GM12878 (cell line): Measurements from ENCODE around the gene TPCN2. TPM values are rescaled to one million over a fixed set of nuclear protein-coding genes. Genes with fewer than 3 reads are reported as not detected.

Experiments
- ATAC-seq: fragments of 200-7000 bp; cut with Tn5 transposase; 3 replicates; pipeline ENCODE4 v1.9.1; 2020; ENCODE audit warnings: mild to moderate bottlenecking, moderate library complexity
- BruUV-seq: library from RNA; stranded (reverse); fragments of 400-500 nt; replicated peaks from 2 replicates; lab custom pipeline; 2021; lab: Mats Ljungman, UMichigan
- CTCF ChIA-PET: fragments of 300-600 bp; sonication (Branson Sonifier 250); formaldehyde crosslinking; extraction: SDS; loops from one replicate; lab custom pipeline; 2021; ENCODE audit warnings: inconsistent platforms; lab: Yijun Ruan, JAX
- POLR2A ChIA-PET: fragments of 350-600 bp; formaldehyde crosslinking; extraction: SDS; loops from one replicate; lab custom pipeline; 2021; ENCODE audit warnings: inconsistent platforms; lab: Charles Lee
- RAD21 ChIA-PET: fragments of 300-600 bp; sonication (Branson Sonifier 250); formaldehyde crosslinking; loops from one replicate; lab custom pipeline; 2023; ENCODE audit warnings: antibody characterized with exemption; ENCODE audit not compliant: unreplicated experiment; lab: Charles Lee
- SMC1A ChIA-PET: fragments of 300-600 bp; sonication (Branson Sonifier 250); formaldehyde crosslinking; loops from one replicate; lab custom pipeline; 2023; ENCODE audit not compliant: unreplicated experiment, uncharacterized antibody; lab: Charles Lee
- DNase-seq: peaks from one replicate; pipeline ENCODE4 v3.0.0-alpha.2; 2011; ENCODE audit warnings: low read depth, low spot score
- FAIRE-seq: peaks from 3 replicates; lab custom pipeline; 2011; peaks lifted over from hg19 to GRCh38; lab: Jason Lieb, UNC
- H2AFZ ChIP-seq: 2 replicates; pipeline ENCODE4 v1.6.0; 2011; ENCODE audit warnings: low read depth, low read length, control low read depth; ENCODE audit not compliant: control insufficient read depth
- H3K27ac ChIP-seq: 2 replicates; pipeline ENCODE4 v1.5.1; 2011; ENCODE audit warnings: control low read depth; ENCODE audit not compliant: control insufficient read depth, insufficient read depth
- H3K27me3 ChIP-seq, 2 experiments: replicated peaks in 1 of 2; 2 replicates each; pipeline versions ENCODE4 v1.6.0 to v1.6.1; 2011; ENCODE audit warnings: low read length in 1 of 2; ENCODE audit not compliant: control insufficient read depth in 2 of 2, insufficient read depth in 2 of 2
- H3K36me3 ChIP-seq, 2 experiments: 2 replicates each; pipeline ENCODE4 v1.5.1; 2011; ENCODE audit warnings: low read length in 1 of 2; ENCODE audit not compliant: control insufficient read depth in 2 of 2, insufficient read depth in 2 of 2
- H3K4me1 ChIP-seq: 2 replicates; pipeline ENCODE4 v1.6.1; 2011; ENCODE audit warnings: mild to moderate bottlenecking, low read length, moderate library complexity, mixed read lengths; ENCODE audit not compliant: control insufficient read depth, insufficient read depth
- H3K4me2 ChIP-seq: 2 replicates; pipeline ENCODE4 v1.6.0; 2011; ENCODE audit warnings: control low read depth; ENCODE audit not compliant: control insufficient read depth, insufficient read depth
- H3K4me3 ChIP-seq: fragments of 200-600 bp; sonication (generic); 2 replicates; pipeline ENCODE4 v1.5.1; 2016
- H3K79me2 ChIP-seq: 2 replicates; pipeline ENCODE4 v1.6.0; 2011; ENCODE audit warnings: low read length; ENCODE audit not compliant: control insufficient read depth, insufficient read depth
- H3K9ac ChIP-seq: 2 replicates; pipeline ENCODE4 v1.8.0; 2011; ENCODE audit warnings: low read length, control low read depth, mixed read lengths; ENCODE audit not compliant: control insufficient read depth, insufficient read depth
- H3K9me3 ChIP-seq: replicated peaks from 3 replicates; pipeline ENCODE4 v1.5.1; 2011; ENCODE audit warnings: mild to moderate bottlenecking, low read length; ENCODE audit not compliant: control insufficient read depth, insufficient read depth
- H4K20me1 ChIP-seq: 2 replicates; pipeline ENCODE4 v1.6.0; 2011; ENCODE audit not compliant: control insufficient read depth, insufficient read depth
- CBFB ChIP-seq: IDR thresholded peaks from 2 replicates; pipeline ENCODE4 v1.6.1; 2016; ENCODE audit warnings: antibody characterized with exemption, low read depth
- CREM ChIP-seq: IDR thresholded peaks from 2 replicates; pipeline ENCODE4 v1.6.1; 2014; ENCODE audit warnings: antibody characterized with exemption, low read depth
- EGR1 ChIP-seq, 2 experiments: IDR thresholded peaks; 1 replicate in 1 of 2; 2 replicates in 1 of 2; pipeline ENCODE4 v1.6.1; 2011 to 2012; ENCODE audit warnings: low read depth in 2 of 2, low read length in 2 of 2, borderline replicate concordance in 1 of 2, mild to moderate bottlenecking in 1 of 2, moderate library complexity in 1 of 2
- HDAC2 ChIP-seq: fragments of 200-600 bp; sonication (generic); IDR thresholded peaks from 2 replicates; pipeline ENCODE4 v1.6.1; 2017
- MYB ChIP-seq: fragments of 150-350 bp; IDR thresholded peaks from 2 replicates; pipeline ENCODE4 v1.6.1; 2014; ENCODE audit warnings: mild to moderate bottlenecking, low read depth, low read length, borderline replicate concordance
- MYC ChIP-seq: IDR thresholded peaks from 2 replicates; pipeline ENCODE4 v1.6.1; 2011; ENCODE audit warnings: mild to moderate bottlenecking, low read length, moderate library complexity, inconsistent platforms; ENCODE audit not compliant: insufficient read depth, insufficient replicate concordance, insufficient read length, severe bottlenecking
- NFYB ChIP-seq: IDR thresholded peaks from 2 replicates; pipeline ENCODE4 v1.6.1; 2011; ENCODE audit warnings: low read depth, mild to moderate bottlenecking, low read length, improper control_type of control experiment, moderate library complexity; ENCODE audit not compliant: insufficient read depth
- NR2F1 ChIP-seq: fragments of 450-650 bp; conservative IDR thresholded peaks from 2 replicates; pipeline ENCODE4 v1.6.1; 2017; ENCODE audit warnings: mild to moderate bottlenecking
- RELB ChIP-seq: fragments of 450-650 bp; IDR thresholded peaks from 2 replicates; pipeline ENCODE4 v1.6.1; 2017; ENCODE audit warnings: low read depth, mild to moderate bottlenecking, moderate library complexity
- RUNX3 ChIP-seq: IDR thresholded peaks from 2 replicates; pipeline ENCODE4 v1.6.1; 2012; ENCODE audit warnings: low read length, inconsistent platforms
- SRF ChIP-seq, 2 experiments: IDR thresholded peaks; 2 replicates each; pipeline ENCODE4 v1.6.1; 2011; ENCODE audit warnings: low read depth in 2 of 2, low read length in 2 of 2, mild to moderate bottlenecking in 1 of 2, moderate library complexity in 1 of 2
- STAT1 ChIP-seq: fragments of 450-650 bp; conservative IDR thresholded peaks from 2 replicates; pipeline ENCODE4 v1.6.1; 2014; ENCODE audit warnings: antibody characterized with exemption, mild to moderate bottlenecking
- STAT3 ChIP-seq: IDR thresholded peaks from 2 replicates; pipeline ENCODE4 v1.6.1; 2011; ENCODE audit warnings: low read depth, low read length, improper control_type of control experiment
- SUPT20H ChIP-seq: IDR thresholded peaks from 2 replicates; pipeline ENCODE4 v1.6.1; 2011; ENCODE audit warnings: low read depth, mild to moderate bottlenecking, low read length, moderate library complexity, borderline replicate concordance; ENCODE audit not compliant: control insufficient read depth
- WRNIP1 ChIP-seq: IDR thresholded peaks from 2 replicates; pipeline ENCODE4 v1.6.1; 2011; ENCODE audit warnings: low read depth, low read length, improper control_type of control experiment, borderline replicate concordance
- ZNF687 ChIP-seq: fragments of 450-650 bp; IDR thresholded peaks from 2 replicates; pipeline ENCODE4 v1.6.1; 2017; ENCODE audit warnings: mild to moderate bottlenecking, moderate library complexity
- WGBS: methylation state at CpG from one replicate; pipeline ENCODE4 v1.1.6; 2016; ENCODE audit warnings: low lambda C conversion rate; ENCODE audit not compliant: insufficient replicate concordance, insufficient coverage; ENCODE audit errors: missing lambda C conversion rate; 5-methylcytosine and 5-hydroxymethylcytosine counted together
- in situ Hi-C: fragments of 300-500 bp; cut with MboI; formaldehyde crosslinking; loops from 9 replicates; pipeline ENCODE4 v1.14.3; 2018; ENCODE audit warnings: mixed read lengths
- intact Hi-C: fragments of 100-400 bp; cut with micrococcal nuclease; formaldehyde crosslinking; loops from one replicate; pipeline ENCODE4 v1.14.2; 2022; ENCODE audit not compliant: unreplicated experiment
- polyA plus RNA-seq, 11 experiments: library from polyadenylated mRNA; depleted of rRNA in 4 of 11; unstranded in 6 of 11; stranded (reverse) in 5 of 11; fragments of >200 nt; fragmentation: Nextera tagmentation in 4 of 11; fragmentation: Illumina TruSeq in 1 of 11; extraction: Ambion mirVana in 4 of 11; extraction: Trizol in 1 of 11; gene quantifications; 1 replicate in 1 of 11; 2 replicates in 10 of 11; pipeline versions ENCODE4 v1.2.1 to v1.2.3, GENCODE V29; 2011 to 2016; ENCODE audit warnings: inconsistent platforms in 2 of 11, missing spikeins in 2 of 11, low read depth in 1 of 11
- total RNA-seq, 4 experiments: library from RNA; depleted of rRNA in 3 of 4; stranded (reverse); fragments of >200 nt in 3 of 4; fragmentation: Illumina TruSeq in 1 of 4; extraction: Trizol in 1 of 4; gene quantifications; 2 replicates each; pipeline versions ENCODE4 v1.2.1 to v1.2.3, GENCODE V29; 2013 to 2021

Gene TPCN2
- total and polyA plus RNA-seq, 10 of the 15 experiments (the other 5 are each of a cell fraction or from before 2014, with no cell fraction given), result 1.7 to 18.4 (median 8.4) TPM

GRCh38 chr11:69154211-69154913 lies 105.6 kb downstream of the TPCN2 start (continued):
- TF ChIP-seq MYB, result no peak
- no peak for TF ChIP-seq NFYB

- no peak for TF ChIP-seq STAT3
- TF ChIP-seq MYB, result no peak
- no peak for TF ChIP-seq CREM
- TF ChIP-seq NR2F1, result no peak
- TF ChIP-seq STAT1, result no peak
- no peak for TF ChIP-seq RELB
- TF ChIP-seq CBFB, result no peak
- TF ChIP-seq MYC, result no peak
- no peak for TF ChIP-seq SUPT20H
- no peak for TF ChIP-seq WRNIP1
- TF ChIP-seq HDAC2, result no peak
- no peak for TF ChIP-seq RUNX3
- TF ChIP-seq ZNF687, result no peak
- no peak for TF ChIP-seq SRF (IDR thresholded peaks at IDR 0.05; ENCODE audit: low read depth in 2 of 2, low read length in 2 of 2)
- TF ChIP-seq EGR1 (IDR thresholded peaks at IDR 0.05; ENCODE audit: borderline replicate concordance in 1 of 2, low read depth in 2 of 2, low read length in 2 of 2), result no peak
- H3K4me3 ChIP-seq, result no peak overlapping the region
- BruUV-seq, result no TSS peak
- H3K79me2 ChIP-seq, result peaks cover 5% of the 10 kb centered on the region
- no peak overlapping the region for H3K27ac ChIP-seq
- no peak overlapping the region for H2AFZ ChIP-seq
- DNase-seq, result no peak
- SMC1A ChIA-PET, result interaction anchor here (1.1 to 5.5 kb wide), 4 partner anchors 12 to 133 kb away, joined by 3 to 35 read pairs (median 8); no protein-coding TSS in a partner anchor
- ATAC-seq, result no peak
- no peaks in the 10 kb centered on the region; the same call in 2 of the 3 replicates for H3K9me3 ChIP-seq
- intact Hi-C loops (no loop called here), in situ Hi-C loops (no loop called here)
- POLR2A ChIA-PET, result interaction anchor here (1.3 to 3.3 kb wide), 4 partner anchors 8 to 104 kb away, joined by 3 to 32 read pairs (median 6); no protein-coding TSS in a partner anchor
- H3K4me1 ChIP-seq, result peaks cover 32% of the 10 kb centered on the region
- WGBS, result 56% methylated on average over 10 of the region's 10 CpGs
- FAIRE-seq, result no peak
- no peaks in the 10 kb centered on the region for H3K36me3 ChIP-seq
- CTCF ChIA-PET, result interaction anchor here (0.5 to 2.3 kb wide), 4 partner anchors 11 to 785 kb away, joined by 3 to 11 read pairs (median 4); partner anchors contain the start of gene LINC01488
- RAD21 ChIA-PET, result interaction anchor here (2.5 kb wide), 1 partner anchor 24 kb away, joined by 12 read pairs; no protein-coding TSS in a partner anchor
- no peaks in the 10 kb centered on the region for H3K27me3 ChIP-seq
- no peaks in the 10 kb centered on the region for H4K20me1 ChIP-seq
- H3K9ac ChIP-seq, result no peak overlapping the region
- H3K4me2 ChIP-seq, result no peak overlapping the region
These were observed 106.2 kb downstream of the TPCN2 start for GRCh38 chr11:69154938-69155301.
